NCI-H2196 (cell line): ENCODE measurements around the gene LAMA3.

Experiments used
- DNase-seq: peaks from one replicate; lab custom pipeline; 2025; ENCODE audit not compliant: unreplicated experiment; lab: John Stamatoyannopoulos, UW

Gene LAMA3

GRCh38 chr18:23689031-23689615, at the start of gene LAMA3:
LAMA3 (plus strand) TSS chr18:23689453; CDS start chr18:23689684, 231 bp downstream.
- DNase-seq: peak; percentile 31

- no peak for DNase-seq
Measured at GRCh38 chr18:23640052-23640451, 49.2 kb upstream of the LAMA3 start.

GRCh38 chr18:23641143-23641720, 48.0 kb upstream of the LAMA3 start:
- DNase-seq: no peak

GRCh38 chr18:23641937-23642666, 47.2 kb upstream of the LAMA3 start:
- no peak for DNase-seq

GRCh38 chr18:23643815-23644490, 45.3 kb upstream of the LAMA3 start:
- no peak for DNase-seq

GRCh38 chr18:23645568-23646175, 43.6 kb upstream of the LAMA3 start:
- no peak for DNase-seq

GRCh38 chr18:23646282-23646681, 43.0 kb upstream of the LAMA3 start:
- DNase-seq: no peak

- no peak for DNase-seq
Measured at GRCh38 chr18:23648456-23648855, 40.8 kb upstream of the LAMA3 start.

- DNase-seq: no peak
Measured at GRCh38 chr18:23648940-23649607, 40.2 kb upstream of the LAMA3 start.

GRCh38 chr18:23650968-23651927, 38.0 kb upstream of the LAMA3 start:
- DNase-seq: no peak

- DNase-seq: no peak
Measured at GRCh38 chr18:23652232-23652631, 37.0 kb upstream of the LAMA3 start.

- no peak for DNase-seq
Measured at GRCh38 chr18:23658285-23658684, 31.0 kb upstream of the LAMA3 start.

GRCh38 chr18:23661735-23662308, 27.4 kb upstream of the LAMA3 start:
- no peak for DNase-seq

GRCh38 chr18:23662309-23663263, 26.7 kb upstream of the LAMA3 start, which contains the start of gene ANKRD29:
ANKRD29 (minus strand) TSS chr18:23662911; CDS start chr18:23662730, 181 bp downstream.
- DNase-seq: peak; percentile 7

GRCh38 chr18:23664674-23665073, 24.6 kb upstream of the LAMA3 start:
- DNase-seq: no peak

- no peak for DNase-seq
Measured at GRCh38 chr18:23667114-23667513, 22.1 kb upstream of the LAMA3 start.

- DNase-seq: no peak
Measured at GRCh38 chr18:23668731-23669130, 20.5 kb upstream of the LAMA3 start.

GRCh38 chr18:23669202-23669766, 20.0 kb upstream of the LAMA3 start:
- no peak for DNase-seq
